ENCODE data around the gene STIP1.

Gene STIP1

DNA sequence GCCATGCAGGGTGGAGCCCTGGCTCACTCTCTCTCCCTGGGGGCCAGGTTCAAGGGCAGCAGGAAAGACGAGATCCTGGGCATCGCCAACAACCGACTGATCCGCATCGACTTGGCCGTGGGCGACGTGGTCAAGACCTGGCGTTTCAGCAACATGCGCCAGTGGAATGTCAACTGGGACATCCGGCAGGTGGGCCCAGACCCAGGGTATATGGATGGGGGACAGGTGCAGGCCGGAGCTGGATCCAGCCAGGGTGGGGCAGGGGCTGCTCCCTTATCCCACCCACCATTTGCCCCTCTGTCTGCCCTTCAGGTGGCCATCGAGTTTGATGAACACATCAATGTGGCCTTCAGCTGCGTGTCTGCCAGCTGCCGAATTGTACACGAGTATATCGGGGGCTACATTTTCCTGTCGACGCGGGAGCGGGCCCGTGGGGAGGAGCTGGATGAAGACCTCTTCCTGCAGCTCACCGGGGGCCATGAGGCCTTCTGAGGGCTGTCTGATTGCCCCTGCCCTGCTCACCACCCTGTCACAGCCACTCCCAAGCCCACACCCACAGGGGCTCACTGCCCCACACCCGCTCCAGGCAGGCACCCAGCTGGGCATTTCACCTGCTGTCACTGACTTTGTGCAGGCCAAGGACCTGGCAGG, 37.2 kb downstream of the STIP1 start:
- no peak for DNase-seq (ENCODE audit: low read depth in 2 of 2)

DNA sequence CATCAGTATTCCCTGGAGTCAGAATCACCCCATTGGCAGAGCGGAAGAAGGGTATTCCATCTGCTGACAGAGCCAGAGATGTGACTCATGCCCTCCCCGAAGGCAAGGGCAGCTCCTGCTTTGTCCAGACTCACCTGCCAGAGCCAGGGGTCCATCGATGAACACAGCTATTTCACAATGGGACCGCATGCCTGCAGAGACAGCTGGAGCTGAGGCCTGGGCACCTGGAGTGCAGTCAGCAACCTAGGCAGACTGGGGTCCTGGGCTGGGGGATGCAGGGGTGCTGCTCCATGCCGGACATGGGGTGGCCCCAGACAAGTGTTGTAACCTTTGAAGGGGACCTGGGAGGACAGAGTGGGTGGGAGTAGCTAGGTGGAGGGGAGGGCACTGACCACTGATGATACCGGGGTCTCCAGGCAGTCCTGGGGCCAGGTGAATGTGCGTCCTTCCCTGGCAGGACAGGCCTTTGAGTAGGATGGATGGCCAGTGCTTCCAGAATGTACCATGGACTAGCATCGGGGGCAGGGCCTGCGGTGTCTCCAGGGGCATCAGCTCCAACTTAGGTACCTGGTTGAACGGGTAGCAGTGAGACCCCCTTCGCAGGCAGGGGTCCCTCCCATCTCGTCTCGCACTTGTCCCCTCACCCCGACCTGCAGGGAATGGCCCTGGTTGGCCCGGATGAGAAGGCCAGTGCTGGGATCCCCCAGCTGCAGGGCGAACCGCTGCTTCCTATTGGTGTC, 38.4 kb downstream of the STIP1 start:
- no peak for DNase-seq (ENCODE audit: low read depth in 2 of 2)

DNA sequence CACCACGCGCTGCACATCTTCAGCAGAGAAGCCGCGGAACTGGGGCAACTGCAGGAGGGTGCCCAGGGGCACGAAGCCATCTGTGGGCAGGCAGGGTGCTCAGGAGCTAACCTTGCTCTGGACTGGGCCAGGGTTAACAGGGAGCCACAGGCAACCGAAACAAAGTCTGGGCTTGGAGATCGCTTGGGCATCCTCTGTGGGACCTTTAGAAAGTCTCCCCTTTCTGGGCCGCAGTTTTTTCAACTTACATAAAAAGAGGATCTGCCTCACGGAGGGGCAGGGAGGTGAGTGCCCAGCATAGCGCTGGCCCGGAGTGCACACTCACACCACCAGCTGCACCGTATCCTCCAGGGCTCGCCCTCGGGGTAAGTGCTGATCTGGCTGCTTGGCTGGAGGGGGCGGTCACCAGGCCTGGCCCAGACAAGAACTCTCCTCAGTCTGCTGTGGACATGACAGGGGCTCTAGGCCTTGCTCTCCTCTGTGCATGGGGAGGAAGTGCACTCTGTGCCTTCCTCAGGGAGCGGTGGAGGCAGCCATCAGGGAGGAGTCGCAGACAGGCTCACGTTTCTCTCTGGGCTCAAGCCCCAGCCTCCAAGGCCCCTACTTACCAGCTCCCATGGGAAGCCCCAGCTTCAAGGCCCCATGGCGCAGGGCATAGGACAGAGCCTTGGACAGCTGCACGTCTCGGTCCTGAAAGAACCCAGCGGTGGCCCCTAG, 39.1 kb downstream of the STIP1 start:
- DNase-seq (ENCODE audit: low read depth in 2 of 2), result no peak

DNA sequence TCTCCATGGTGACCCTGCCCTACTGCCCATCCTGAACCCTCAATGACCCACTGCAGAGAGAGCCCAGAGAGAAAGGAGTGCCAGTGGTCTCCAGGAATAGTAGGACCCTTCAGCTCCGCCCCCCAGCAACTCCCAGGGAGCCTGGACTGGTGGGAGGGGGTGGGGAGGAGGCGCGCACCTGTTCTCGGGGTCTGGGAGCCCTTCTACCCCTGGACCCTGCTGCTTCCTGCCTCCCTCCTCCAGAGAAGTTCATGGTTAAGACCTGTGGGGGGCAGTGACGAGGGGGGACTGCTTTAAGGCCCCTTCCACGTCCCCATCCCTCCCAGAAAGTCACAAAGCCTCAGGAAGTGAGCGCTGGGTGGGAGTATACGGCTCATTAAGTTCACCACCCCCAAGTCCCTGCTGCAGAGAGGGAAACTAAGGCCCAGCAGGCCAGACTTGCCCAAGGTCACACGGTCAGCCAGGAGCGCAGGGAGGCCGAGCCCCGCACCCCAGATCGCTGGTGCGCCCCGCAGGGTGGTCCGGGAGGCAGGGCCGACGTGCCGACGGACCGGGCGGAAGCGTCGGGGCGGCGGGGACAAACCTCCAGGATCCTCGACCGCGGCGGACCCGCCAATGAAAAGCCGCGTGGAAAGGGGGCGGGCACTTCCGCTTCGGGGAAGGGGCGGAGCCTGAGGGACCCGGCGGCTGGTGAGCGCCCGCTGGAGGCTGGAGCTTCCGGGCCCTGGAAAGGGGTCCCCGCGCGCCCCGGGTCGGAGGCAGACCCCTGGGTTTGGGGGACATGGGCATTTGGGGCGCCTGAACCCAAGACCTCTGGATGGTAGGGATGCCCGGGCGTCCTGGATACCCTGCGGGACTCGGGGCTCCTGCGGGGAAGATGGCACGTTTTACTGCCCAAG, 39.9 kb downstream of the STIP1 start, which contains the start of the genes NUDT22 and TRPT1:
Gene NUDT22 (plus strand): TSS at position 667 of the 899 bp plus-strand sequence. CDS start 379 bp downstream, outside the sequence.
Gene TRPT1 (minus strand): TSS at position 579 of the 899 bp plus-strand sequence. CDS start 326 bp downstream, at position 253.
- peak; percentile 56 to 59 for DNase-seq (ENCODE audit: low read depth in 2 of 2)

DNA sequence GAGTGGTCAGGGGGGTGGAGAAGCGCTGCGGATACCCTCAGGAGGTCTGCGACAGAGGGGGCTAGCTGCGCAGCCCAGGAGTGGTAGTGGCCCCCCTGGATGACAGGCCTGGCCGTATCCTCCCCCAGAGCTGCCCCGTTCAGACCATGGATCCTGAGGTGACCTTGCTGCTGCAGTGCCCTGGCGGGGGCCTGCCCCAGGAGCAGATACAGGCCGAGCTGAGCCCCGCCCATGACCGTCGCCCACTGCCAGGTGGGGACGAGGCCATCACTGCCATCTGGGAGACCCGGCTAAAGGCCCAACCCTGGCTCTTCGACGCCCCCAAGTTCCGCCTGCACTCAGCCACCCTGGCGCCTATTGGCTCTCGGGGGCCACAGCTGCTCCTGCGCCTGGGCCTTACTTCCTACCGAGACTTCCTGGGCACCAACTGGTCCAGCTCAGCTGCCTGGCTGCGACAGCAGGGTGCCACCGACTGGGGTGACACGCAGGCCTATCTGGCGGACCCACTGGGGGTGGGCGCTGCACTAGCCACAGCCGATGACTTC, 40.6 kb downstream of the STIP1 start:
- no peak for DNase-seq (ENCODE audit: low read depth in 2 of 2)

DNA sequence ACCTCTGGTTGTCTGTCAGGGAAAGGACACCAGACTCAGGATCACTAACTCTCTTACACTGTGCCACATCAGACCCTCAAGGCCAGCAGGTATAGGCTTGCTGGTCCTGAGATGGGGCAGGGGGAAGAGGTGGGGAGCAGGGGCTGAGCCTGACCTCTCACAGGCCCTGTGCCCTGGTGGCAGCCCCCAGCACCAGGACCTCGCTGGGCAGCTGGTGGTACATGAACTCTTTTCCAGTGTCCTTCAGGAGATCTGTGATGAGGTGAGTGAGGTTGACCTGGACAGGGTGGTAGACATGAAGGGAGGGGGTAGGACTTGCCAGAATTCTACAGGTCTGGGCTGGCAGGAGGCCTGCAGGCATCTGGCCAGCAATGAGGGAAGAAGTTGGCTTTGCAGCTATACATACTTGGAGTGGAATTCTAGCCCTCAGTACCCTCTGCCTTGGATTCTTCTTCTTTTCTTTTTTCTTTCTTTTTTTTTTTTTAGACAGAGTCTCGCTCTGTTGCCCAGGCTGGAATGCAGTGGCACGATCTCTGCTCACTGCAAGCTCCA, 41.5 kb downstream of the STIP1 start:
- no peak for DNase-seq (ENCODE audit: low read depth in 2 of 2)

DNA sequence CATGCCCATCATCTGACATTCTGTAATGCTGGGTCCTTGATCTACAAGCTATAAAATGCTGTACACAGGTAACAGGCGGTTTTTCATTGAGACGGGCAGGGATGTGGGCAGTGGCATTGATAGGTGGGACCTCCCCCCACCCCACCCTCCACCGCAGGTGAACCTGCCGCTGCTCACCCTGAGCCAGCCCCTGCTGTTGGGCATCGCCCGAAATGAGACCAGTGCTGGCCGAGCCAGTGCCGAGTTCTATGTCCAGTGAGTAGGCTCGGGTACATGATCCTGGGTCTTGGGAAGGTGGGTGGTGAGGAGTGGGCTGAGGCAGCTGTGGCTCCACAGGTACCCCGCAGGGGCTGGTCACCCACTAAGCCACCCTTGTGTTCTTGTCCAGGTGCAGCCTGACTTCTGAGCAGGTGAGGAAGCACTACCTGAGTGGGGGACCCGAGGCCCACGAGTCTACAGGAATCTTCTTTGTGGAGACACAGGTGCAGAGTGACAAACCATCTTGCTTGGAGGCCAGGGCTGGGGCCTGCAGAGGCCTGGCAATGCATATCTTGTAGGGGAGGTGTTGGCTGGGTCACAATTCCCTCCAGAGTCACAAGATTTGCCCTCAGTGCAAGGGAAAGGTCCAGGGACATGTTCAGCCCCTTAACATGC, 43.2 kb downstream of the STIP1 start:
- DNase-seq (ENCODE audit: low read depth in 2 of 2), result no peak

DNA sequence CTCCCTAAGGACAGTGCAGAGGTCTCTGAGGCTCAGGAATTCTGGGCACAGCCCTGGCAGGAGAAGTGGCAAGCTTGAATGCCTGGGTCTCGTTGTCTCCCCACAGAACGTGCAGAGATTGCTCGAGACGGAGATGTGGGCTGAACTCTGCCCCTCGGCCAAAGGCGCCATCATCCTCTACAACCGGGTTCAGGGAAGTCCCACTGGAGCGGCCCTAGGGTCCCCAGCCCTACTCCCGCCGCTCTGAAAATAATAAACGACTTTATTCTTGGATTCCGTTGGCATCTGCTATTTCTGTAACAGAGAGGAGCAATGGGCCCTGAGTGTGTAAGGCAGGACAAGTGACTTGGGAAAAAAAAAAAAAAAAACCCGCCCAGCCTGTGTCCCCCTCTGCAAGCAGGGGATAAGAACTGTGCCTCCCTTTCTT, 43.8 kb downstream of the STIP1 start:
- no peak for DNase-seq (ENCODE audit: low read depth in 2 of 2)

DNA sequence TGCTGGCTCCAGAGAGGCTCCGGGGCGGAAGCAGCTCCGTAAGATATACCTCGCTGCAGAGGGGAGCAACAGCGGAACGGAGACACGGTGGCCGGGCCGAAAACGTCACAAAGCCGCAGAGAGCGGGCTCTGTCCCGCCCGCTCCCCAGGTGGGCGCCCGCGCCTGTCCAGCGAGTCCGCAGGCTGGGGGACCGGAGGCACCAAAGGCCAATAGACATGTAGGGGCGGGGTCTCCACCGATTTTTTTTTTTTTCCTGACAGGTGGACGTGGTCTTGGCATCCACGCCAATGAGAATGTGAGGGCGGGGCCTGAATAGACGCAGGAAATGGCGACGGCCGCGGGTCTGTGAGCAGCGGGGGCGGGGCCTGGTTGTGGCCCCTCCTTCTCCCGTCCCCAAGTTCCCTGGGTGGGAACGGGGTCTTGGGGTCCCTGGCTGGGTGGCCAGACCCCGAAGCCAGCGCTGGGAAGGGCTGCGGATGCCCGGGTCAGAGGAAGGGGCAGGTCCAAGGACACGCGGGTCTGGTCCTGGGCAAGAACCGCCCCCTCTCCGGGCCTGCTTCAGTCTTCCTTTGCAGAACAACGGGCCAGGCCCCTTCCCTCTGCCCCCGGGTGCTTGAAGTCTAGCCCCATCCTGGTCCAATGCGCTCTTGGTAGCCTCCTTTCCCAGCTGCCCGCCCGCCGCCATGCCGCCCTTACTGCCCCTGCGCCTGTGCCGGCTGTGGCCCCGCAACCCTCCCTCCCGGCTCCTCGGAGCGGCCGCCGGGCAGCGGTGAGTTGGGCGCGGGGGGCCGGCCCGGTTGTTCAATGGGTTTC, 44.4 kb downstream of the STIP1 start, which contains the start of gene DNAJC4:
Gene DNAJC4 (plus strand): TSS at position 378 of the 814 bp plus-strand sequence. CDS start 307 bp downstream, at position 685.
- peak; percentile 56 to 67 for DNase-seq (ENCODE audit: low read depth in 2 of 2)

DNA sequence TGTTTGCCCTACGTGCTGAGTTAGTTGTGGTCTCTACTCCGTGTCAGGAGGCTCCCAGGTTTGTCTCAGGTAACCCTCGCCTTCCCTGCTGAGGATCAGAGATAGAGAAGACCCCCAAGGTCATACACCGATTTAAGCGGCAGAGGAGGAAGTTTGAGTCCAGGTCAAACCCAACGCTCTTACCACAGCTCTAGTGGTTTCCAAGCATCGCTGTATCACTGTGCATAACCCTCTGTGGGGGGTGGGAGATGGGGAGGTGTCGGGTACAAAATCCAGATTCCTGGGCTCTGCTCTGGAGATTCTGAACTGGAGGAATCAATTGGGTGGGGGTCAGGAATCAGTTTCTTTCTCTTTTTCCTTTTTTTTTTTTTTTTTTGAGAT, 45.0 kb downstream of the STIP1 start:
- no peak for DNase-seq (ENCODE audit: low read depth in 2 of 2)

DNA sequence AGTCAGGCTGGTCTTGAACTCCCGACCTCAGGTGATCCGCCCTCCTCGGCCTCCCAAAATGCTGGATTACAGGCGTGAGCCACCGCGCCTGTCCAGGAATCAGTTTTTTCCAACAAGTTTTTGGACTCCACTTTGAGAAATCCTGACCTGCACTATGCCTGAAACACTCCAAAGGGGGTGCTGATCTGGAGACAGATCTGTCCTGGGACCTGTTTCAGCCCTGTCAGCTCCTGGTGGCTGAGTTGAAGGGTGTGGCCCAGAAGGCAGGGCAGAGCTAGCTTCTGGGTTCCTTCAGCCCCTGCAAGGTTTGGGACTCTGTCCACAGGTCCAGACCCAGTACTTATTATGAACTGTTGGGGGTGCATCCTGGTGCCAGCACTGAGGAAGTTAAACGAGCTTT, 45.6 kb downstream of the STIP1 start:
- no peak for DNase-seq (ENCODE audit: low read depth in 2 of 2)

DNA sequence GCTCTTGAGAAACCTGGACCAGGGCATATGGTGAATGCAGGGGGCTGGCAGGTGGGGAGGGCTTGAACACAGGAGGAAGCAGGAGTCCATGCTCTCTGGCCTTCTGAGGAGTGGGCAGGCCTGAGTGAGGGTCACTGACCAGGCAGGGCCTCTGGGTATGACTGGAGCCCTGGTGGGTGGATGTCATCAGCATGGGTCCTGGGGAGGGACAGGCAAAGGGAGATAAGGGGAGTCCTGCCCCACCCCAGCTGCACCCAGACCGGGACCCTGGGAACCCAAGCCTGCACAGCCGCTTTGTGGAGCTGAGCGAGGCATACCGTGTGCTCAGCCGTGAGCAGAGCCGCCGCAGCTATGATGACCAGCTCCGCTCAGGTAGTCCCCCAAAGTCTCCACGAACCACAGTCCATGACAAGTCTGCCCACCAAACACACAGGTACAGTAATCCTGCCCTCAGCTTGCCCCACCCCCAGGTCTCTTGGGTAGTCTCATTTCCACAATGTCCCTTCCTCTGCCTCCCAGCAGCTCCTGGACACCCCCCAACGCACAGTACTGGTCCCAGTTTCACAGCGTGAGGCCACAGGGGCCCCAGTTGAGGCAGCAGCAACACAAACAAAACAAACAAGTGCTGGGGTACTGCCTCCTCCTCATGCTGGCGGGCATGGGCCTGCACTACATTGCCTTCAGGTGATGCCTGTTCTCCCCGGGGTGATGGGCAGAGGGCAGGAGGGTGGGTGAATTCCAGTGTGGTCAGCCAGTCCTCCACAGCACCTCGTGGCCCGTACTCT, 46.4 kb downstream of the STIP1 start:
- no peak for DNase-seq (ENCODE audit: low read depth in 2 of 2)

DNA sequence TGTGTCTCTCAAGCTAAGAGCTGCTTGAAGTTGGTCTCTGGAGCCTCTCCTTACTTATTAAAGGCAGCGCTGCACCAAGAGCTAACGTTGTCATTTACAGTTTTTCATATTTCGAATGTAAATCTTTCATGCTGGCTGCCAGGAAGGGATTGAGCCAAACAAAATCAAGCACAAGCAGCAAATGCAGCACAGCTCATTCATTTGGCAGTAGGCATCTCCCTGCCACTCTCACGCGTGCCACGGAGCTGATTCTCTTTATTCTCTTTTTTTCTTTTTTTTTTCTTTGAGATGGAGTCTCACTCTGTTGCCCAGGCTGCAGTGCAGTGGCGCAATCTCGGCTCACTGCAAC, 47.0 kb downstream of the STIP1 start:
- no peak for DNase-seq (ENCODE audit: low read depth in 2 of 2)

DNA sequence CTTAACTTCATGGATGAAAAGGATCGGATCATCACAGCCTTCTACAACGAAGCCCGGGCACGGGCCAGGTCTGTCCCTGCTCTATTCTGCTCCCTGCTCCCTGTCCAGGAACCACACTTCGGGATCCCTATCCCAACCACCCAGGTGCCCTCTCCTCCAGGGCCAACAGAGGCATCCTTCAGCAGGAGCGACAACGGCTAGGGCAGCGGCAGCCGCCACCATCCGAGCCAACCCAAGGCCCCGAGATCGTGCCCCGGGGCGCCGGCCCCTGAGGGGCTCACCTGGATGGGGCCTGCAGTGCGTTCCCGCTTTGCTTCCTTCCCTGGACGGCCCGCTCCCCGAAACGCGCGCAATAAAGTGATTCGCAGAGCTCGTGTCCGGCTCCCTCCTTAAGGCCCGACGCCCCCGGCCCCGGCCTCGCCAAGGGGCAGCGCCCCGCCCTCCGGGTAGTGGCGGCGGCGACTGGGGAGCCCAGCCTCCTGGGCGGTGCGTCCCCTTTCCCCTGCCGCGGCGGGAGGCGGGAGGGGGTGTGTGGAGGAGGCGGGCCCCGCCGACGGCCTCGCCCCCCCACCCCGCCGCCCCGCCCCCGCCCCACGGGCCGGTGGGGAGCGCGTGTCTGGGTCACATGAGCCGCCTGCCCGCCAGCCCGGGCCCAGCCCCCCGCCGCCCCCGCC, 48.1 kb downstream of the STIP1 start, which contains the start of gene VEGFB:
Gene VEGFB (plus strand): TSS at position 672 of the 674 bp plus-strand sequence. CDS start 250 bp downstream, outside the sequence.
- DNase-seq (ENCODE audit: low read depth in 2 of 2), result no peak

DNA sequence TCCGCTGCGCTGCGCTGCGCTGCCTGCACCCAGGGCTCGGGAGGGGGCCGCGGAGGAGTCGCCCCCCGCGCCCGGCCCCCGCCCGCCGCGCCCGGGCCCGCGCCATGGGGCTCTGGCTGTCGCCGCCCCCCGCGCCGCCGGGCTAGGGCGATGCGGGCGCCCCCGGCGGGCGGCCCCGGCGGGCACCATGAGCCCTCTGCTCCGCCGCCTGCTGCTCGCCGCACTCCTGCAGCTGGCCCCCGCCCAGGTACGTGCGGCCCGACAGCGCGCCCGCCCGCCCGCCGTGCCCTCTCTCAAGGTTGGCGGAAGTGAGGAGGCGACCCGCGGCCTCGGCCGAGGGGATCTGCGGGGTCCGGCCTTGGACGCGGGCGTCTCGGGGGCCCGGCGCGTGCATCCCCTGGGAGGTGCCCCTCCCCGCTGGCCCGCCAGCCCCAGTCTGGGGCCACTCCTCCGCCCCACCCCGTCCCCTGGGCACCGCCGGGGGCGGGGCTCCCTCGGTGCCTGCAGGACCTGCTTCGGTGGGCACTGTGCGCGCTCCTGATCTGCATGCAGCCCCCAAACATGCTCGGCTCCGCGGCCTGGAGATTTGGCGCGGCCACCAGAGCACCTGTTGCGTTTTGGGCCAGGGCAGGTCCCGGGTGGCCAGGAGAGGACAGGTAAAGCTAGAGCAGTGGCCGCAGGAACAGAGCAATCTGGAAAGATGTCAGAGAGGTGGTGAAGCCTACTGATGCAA, 48.8 kb downstream of the STIP1 start:
- no peak for DNase-seq (ENCODE audit: low read depth in 2 of 2)

DNA sequence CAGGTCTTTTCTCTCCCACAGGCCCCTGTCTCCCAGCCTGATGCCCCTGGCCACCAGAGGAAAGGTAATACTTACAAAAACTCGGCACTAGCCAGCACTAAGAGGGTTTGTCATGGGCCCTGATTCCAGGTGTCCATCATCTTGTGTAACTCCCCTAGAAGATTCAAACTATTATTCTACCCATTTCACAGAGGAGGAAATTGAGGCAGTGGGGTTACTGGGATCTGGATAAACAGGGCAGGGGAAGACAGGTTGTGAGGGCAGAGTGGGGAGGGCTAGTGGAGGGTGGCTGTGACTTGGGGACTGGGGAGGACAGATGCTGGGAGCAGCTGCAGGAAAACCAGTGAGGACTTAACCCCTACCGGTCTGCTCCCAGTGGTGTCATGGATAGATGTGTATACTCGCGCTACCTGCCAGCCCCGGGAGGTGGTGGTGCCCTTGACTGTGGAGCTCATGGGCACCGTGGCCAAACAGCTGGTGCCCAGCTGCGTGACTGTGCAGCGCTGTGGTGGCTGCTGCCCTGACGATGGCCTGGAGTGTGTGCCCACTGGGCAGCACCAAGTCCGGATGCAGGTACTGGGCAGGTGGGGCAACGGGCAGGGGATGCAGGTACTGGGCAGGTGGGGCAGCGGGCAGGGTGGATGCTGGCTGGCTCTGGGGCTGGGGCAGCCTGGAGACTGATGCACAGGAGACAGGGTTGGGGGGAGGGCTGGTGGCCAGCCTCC, 49.6 kb downstream of the STIP1 start:
- DNase-seq (ENCODE audit: low read depth in 2 of 2), result no peak

Data from fibroblast of skin of left quadriceps (primary cell).